ENCODE data around the gene ARGLU1.
"Not testable (repeated sequence)": the region's sequence is repeated elsewhere in the genome, so short reads cannot be mapped to it uniquely, and the experiment has no call there.

The ARGLU1 gene

DNA sequence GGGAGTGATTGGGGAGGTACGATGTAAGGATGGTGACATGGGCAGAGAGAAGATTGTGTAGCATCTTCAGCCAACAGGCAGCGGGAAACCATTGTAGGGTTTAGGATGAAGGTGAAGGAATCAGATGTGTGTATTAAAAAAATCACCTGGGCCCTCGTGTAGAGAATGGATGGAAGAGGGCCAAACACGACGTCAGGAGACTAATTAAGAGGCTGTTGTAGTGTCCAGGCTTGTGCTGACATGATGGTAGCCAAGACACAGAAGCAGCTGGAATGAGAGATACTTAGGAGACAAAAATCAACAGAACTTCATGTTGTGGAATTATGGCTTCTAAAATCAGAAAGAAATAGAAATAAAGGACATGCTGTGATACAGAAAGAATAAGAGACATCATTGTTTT is 41.2 kb upstream of the ARGLU1 start:
- no peak overlapping the region for H3K4me3 ChIP-seq (ENCODE audit: low read depth, low read length)
- DNase-seq (ENCODE audit: low read depth), result no peak
- no peak for TF ChIP-seq MYC (IDR thresholded peaks at IDR 0.05; ENCODE audit: low read depth, low read length)
- TF ChIP-seq, protein P1, sequence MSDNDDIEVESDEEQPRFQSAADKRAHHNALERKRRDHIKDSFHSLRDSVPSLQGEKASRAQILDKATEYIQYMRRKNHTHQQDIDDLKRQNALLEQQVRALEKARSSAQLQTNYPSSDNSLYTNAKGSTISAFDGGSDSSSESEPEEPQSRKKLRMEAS (IDR thresholded peaks at IDR 0.05; ENCODE audit: low read depth, low read length), result no peak
- TF ChIP-seq, protein P2, sequence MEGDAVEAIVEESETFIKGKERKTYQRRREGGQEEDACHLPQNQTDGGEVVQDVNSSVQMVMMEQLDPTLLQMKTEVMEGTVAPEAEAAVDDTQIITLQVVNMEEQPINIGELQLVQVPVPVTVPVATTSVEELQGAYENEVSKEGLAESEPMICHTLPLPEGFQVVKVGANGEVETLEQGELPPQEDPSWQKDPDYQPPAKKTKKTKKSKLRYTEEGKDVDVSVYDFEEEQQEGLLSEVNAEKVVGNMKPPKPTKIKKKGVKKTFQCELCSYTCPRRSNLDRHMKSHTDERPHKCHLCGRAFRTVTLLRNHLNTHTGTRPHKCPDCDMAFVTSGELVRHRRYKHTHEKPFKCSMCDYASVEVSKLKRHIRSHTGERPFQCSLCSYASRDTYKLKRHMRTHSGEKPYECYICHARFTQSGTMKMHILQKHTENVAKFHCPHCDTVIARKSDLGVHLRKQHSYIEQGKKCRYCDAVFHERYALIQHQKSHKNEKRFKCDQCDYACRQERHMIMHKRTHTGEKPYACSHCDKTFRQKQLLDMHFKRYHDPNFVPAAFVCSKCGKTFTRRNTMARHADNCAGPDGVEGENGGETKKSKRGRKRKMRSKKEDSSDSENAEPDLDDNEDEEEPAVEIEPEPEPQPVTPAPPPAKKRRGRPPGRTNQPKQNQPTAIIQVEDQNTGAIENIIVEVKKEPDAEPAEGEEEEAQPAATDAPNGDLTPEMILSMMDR (IDR thresholded peaks at IDR 0.05; ENCODE audit: low read depth, low read length), result no peak
- no peak for TF ChIP-seq POLR2A (IDR thresholded peaks at IDR 0.05; ENCODE audit: extremely low read depth, insufficient read length)

DNA sequence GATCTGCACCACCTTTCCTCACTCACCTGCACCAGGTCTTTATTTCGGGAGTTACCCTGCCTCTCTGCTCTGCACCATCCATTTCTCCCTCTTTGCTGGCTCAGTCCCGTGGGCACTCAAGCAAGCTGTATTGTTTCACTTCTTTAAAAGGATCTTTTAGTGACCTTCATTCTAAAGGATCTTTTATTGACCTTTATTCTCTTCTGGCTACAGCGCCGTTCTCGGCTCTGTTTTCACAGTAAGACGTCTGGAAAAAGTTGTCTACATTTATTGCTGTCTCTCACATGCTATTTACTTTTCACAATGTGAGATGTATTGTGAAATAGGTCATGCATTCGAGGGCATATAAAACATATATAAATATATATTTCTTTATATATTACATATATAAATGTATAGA is 35.6 kb upstream of the ARGLU1 start:
- TF ChIP-seq, protein P2 (IDR thresholded peaks at IDR 0.05; ENCODE audit: low read depth, low read length), result no peak
- TF ChIP-seq, protein P1 (IDR thresholded peaks at IDR 0.05; ENCODE audit: low read depth, low read length), result no peak
- no peak for TF ChIP-seq POLR2A (IDR thresholded peaks at IDR 0.05; ENCODE audit: extremely low read depth, insufficient read length)
- TF ChIP-seq MYC (IDR thresholded peaks at IDR 0.05; ENCODE audit: low read depth, low read length), result no peak
- no peak for DNase-seq (ENCODE audit: low read depth)
- no peak overlapping the region for H3K4me3 ChIP-seq (ENCODE audit: low read depth, low read length)

DNA sequence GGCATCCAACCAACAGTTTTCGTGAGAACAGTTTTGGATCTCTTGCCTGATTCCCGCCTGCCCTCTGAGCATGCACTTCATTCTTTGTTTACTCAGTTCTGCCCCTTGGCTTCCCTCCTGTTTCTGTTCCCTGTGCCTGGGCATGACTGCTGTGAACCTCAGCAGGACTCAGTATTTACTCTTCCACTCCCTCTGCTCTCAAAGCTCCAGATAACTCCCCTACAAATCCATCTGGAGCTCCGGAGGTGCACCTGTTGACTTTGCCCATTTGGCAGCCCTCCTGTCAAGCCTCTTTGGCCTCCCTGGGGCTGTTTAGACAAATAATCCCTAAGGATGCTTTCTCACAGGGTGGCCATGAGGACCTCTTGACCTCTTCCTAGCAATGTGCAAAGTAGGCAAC is 34.2 kb upstream of the ARGLU1 start:
- DNase-seq (ENCODE audit: low read depth), result no peak
- no peak overlapping the region for H3K4me3 ChIP-seq (ENCODE audit: low read depth, low read length)
- TF ChIP-seq MYC (IDR thresholded peaks at IDR 0.05; ENCODE audit: low read depth, low read length) (no peak), POLR2A (IDR thresholded peaks at IDR 0.05; ENCODE audit: extremely low read depth, insufficient read length) (no peak)
- TF ChIP-seq, protein P1 (IDR thresholded peaks at IDR 0.05; ENCODE audit: low read depth, low read length), result no peak
- TF ChIP-seq, protein P2 (IDR thresholded peaks at IDR 0.05; ENCODE audit: low read depth, low read length), result no peak

DNA sequence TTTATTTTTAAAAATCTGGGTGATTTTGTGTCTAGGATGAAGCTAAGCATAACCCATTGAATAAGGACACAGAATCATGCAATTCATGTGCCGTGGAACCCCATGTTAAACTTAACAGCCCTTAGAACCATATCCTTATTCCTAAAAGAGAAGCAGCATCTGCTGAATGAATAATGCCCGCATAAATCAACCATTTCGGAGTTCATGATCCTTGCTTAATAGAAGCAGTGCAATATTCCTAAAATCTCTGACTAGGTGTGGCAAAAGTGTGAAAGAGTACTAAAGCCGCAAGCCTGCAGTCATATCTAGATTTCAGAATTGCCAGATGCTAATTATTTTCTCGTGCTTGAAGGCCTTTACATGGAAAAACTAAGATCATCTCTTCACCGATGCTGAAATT is 33.6 kb upstream of the ARGLU1 start:
- H3K4me3 ChIP-seq (ENCODE audit: low read depth, low read length), result no peak overlapping the region
- TF ChIP-seq, protein P1 (IDR thresholded peaks at IDR 0.05; ENCODE audit: low read depth, low read length), result no peak
- TF ChIP-seq, protein P2 (IDR thresholded peaks at IDR 0.05; ENCODE audit: low read depth, low read length), result no peak
- TF ChIP-seq POLR2A (IDR thresholded peaks at IDR 0.05; ENCODE audit: extremely low read depth, insufficient read length) (no peak), MYC (IDR thresholded peaks at IDR 0.05; ENCODE audit: low read depth, low read length) (no peak)
- DNase-seq (ENCODE audit: low read depth), result no peak

DNA sequence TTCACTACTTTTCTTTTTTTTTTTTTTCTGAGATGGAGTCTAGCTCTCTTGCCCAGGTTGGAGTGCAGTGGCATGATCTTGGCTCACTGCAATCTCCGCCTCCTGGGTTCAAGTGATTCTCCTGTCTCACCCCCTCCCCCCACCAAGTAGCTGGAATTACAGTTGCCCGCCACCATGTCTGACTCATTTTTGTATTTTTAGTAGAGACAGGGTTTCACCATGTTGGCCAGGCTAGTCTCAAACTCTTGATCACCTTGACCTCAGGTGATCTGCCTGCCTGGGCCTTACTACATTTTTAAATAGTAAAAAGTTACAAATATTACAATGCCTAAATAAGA is 32.8 kb upstream of the ARGLU1 start:
- not testable (repeated sequence) for DNase-seq (ENCODE audit: low read depth); H3K4me3 ChIP-seq (ENCODE audit: low read depth, low read length)

DNA sequence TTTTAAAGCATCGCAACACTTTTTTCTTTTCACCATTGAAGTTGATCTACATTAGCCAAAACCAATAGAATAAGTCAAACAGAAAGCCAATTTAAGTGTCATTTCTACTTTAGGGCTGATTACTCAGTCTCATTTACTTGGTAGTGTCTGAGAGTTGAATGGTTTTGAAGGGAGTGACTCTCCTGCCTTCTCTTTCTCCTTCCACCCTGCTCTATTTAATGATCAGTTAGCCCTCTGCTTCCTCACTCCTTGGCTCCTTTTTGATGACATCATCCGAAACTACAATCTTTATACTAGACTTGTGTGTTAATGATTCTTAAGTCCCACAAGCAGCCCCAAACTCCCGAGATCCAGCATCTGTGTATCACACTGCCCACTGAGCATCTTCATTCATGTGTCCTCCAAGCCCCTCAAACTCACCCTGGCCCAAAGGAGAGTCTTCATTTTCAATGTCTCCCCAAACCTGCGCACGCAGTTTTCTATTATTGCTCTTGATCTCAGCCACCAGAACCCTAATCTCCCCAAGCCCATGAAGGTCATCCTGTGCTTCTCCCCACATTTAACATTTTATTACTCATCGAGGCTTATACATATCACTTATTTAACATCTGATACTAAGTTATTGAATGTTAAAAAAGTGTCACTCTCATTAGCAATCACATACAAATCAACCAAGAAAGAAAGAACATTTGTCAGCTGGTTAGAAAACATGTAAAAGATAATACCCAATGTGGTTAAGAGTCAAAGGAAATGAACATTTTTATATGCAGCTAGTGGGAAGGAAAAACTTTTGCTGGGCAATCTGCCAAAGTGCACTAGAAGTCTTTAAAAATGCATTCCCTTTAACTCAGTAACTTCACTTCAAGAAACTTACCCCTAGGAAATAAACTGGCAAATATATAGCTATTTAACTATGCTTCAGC is 32.2 kb upstream of the ARGLU1 start:
- no peak overlapping the region for H3K4me3 ChIP-seq (ENCODE audit: low read depth, low read length)
- no peak for DNase-seq (ENCODE audit: low read depth)
- no peak for TF ChIP-seq MYC (IDR thresholded peaks at IDR 0.05; ENCODE audit: low read depth, low read length)
- TF ChIP-seq, protein P1 (IDR thresholded peaks at IDR 0.05; ENCODE audit: low read depth, low read length), result no peak
- TF ChIP-seq POLR2A (IDR thresholded peaks at IDR 0.05; ENCODE audit: extremely low read depth, insufficient read length), result no peak
- TF ChIP-seq, protein P2 (IDR thresholded peaks at IDR 0.05; ENCODE audit: low read depth, low read length), result no peak
